SKM-1 treated with dmso at 0.1 percent for 144 hours (cell line): ENCODE data around the gene CRYBA2.

Source experiments
- DNase-seq: peaks from one replicate; lab custom pipeline; 2025; ENCODE audit not compliant: unreplicated experiment; lab: John Stamatoyannopoulos, UW

Gene CRYBA2

DNA sequence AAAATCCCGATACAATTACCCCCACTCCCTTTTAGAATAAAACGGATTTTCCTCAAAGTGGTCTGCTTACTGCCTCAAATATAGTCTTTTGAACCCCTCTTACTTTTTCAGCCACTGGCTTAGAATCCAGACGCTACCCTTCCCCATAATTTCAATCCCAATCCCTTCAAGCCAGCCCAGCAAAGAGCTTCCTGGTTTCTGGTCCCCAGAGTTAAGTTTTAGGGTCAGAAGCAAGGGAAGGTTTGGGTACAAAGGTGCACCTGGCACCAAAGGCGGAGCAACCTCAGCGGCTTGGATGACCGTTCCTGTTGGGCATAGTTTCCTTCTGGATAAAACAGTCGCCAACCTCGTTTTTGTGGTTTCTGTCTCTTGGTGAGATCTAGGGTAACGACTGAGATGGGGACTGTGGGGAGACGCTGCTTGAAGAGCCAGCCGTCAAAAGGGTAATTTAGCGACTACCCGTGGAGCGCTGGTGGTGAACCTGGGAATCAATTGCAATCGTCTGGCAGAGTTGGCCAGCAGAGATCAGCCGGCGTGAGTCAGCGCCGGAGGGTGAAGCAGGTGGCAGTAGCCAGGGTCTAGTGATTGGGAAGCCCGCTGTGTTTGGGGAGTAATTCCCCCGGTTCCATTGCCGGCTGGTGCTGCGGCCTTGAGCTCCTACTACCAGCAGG is 9.8 kb downstream of the CRYBA2 start:
- no peak for DNase-seq

DNA sequence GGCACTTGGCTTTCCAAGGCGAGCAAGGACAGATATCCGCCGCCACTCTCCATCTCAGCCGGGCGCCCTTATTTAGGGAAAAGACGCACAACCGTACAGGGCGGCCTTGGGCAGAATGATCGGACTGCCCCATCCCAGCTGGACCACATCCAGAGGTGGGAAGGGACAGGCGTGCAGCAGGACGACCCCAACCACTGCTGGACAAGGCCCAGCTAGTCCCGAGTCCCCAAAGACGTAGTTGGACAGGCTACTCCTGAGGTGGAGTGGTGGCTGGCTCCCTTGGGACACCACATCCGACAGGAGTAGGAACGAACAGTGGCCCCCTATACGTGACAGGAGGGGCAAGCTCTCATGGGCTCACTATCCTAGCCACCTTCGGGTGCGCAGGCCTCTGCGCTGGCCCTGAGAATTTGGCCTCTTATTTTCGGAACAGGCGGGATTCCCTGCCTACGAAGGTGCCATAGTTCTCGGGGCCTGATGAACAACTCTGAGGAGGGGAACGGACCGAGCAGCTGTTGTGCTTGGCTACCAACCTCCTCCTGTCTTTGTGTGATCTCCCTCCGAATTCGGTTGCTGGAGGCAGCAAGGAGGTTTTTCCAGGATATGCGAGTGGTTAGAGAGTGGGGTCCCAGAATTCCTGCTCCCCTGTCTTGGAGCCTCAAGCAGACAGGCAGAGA is 10.5 kb downstream of the CRYBA2 start:
- no peak for DNase-seq

DNA sequence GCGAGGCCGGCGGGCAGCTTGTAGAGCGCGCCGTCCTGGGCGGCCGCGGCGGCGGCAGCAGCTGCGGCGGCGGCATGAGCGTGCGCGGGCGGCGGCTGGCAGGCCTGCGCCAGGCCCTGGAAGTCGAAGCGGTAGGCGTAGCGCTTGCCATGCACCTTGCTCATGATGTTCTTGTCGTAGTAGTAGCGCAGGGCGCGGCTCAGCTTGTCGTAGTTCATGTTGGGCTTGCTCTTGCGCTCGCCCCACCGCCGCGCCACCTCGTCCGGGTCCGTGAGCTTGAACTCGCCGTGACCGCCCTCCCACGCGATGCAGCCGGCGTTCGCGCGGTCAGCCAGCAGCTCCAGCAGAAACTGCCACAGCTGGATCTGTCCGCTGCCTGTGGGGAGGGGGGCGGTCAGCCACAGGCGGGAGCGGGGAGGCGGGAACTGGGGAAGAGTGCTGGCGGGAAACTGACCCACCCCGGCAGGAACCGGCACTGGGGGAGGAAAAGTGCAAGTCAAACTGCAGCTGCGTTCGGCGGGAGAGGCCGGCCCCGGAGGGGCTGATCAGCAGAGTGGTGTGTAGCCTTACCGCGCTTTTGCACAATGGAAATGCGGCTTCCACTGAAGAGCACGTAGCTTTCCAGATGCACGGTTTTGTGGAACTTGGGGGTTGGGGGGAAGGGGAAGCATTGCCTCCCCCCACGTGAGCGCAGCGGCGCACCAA is 11.2 kb downstream of the CRYBA2 start:
- DNase-seq, result no peak

DNA sequence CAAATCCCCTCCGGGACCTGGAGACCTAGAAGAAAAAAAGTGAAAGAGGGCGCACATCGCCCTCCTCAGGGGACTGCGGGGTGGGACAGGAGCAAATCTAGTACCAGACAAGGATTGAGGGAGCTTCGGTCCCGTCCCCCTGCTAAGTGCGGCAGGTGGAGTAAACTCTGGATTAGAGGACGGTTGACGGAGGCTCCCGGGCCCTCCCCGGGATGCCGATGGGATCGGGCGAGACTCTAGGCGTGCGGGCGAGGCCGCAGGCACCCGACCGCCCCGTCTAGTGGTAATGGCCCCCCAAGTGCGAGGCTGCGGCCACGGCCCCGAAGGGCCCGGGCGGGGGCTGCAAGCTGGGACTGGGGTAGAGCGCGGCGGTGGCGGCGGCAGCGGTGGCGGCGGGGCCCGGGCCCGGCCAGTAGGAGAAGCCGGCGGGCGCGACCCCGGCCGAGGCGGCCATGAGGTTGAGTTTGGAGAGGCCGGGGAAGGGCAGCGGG is 11.8 kb downstream of the CRYBA2 start:
- DNase-seq, result no peak

DNA sequence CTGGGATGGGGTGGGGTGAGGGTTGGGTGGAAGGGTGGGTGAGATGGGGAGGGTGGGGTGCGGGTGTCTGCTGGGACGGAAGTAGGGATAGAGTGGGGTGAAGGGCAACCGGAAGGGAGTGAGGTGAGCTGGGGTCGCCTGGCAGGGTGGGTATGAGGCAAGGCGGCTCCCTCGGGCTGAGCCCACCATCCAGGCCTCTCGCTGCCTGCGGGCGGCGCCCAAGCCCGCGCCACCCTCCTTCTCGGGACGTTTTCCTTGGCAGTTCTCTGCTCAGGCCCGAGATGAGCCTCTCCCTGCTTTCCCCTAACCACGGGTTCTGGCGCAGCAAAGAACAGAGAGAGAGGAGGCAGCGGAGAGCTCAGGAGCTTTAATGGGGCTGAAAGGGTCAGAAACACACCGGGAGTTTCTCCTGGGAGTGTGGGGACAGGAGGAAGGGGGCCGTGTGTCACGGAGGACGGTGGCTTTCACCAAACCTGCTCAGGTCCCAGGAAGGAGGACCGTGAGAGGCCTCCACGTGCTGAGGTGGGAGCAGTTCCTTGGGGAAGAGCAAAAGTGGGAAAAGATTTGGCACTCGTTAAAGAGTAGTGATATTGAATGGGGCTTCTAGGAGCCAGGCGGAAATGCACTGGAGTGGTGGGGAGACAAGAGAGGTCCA is 12.4 kb downstream of the CRYBA2 start:
- DNase-seq, result no peak

DNA sequence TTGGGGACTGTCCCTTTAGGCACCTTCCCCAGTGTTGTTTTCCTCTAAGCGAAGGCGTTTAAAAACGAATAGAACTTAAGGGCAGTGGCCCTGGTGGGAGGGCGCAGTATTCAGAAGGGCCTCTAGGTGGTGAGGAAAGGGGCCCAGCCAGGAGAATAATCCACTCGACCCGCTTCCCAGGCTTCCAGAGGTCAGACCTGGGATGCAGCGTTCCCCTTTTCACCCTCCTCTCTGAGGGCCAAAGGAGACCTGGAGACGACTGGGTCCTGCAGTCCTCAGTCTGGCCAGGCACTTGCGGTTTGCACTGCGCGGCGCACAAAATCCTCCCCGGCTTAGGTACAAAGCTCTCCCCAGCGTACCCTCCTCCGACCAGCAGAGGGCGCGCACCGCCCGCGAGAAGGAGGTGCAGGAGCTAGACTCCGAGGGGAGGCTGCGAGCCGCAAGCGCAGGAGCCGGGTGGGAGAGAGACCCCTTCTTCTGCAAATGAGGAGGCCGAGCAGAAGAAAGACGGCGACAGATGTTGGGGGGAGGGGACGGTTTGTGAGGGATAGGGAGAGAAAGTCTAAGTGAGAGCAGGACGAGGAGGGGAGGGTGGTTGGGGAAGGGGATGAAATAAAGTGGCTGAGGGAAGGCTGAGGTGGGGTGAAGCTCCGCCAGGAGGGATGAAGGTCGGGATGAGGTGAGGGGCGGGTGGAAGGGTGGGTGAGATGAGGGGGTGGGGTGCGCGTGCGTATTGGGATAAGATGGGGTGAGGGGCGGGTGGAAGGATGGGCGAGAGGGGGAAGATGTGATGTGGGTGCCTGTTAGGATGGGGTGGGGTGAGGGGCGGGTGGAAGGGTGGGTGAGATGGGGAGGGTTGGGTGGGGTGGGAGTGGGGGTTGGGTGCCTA is 13.1 kb downstream of the CRYBA2 start:
- peak; percentile 58 for DNase-seq

DNA sequence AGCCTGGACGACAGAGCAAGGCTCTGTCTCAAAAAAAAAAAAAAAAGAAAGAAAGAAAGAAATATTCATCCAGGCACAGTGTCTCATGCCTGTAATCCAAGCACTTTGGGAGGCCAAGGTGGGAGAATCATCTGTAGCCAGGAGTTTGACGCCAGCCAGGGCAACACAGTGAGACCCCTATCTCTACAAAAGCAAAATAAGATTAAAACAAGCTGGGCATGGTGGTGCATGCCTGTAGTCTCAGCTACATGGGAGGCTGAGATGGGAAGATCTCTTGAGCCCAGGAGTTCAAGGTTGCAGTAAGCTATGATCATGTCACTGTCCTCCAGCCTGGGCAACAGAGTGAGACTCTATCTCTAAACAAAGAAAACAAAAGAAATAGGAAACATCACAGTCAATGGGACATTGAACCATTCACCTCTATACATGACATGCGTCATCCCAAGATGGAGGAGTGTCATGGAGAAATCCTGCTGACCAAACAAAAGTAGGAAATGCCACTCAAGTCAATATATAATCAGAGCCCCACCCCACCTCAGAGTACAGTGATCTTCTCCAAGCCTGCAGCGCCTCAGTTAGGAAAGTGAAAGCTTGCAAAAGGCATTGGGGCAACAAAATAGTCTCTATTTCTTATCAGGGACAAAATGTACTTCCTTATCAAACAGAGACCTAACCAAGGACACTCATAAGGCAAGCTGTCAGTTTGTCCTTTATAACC is 18.0 kb downstream of the CRYBA2 start:
- no peak for DNase-seq

DNA sequence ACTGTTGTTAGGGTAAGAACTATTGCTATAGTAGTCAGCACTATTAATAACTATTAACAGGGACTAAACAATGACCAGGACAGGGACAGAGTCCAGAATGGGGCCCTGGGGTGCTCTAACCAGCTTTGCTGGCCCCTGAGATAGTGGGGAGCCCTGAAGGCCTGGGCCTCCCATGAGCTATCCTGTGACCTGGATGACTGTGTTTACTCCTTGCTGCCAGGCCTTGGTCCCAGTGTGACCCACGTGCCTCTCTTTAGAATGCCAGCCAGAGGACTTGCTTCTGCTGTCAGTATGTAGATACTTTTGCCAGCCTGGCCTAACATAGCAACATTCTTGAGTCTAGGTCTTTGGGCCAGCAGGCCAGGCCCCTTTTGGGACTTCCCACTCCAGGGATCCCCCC is 22.3 kb downstream of the CRYBA2 start:
- DNase-seq, result no peak

DNA sequence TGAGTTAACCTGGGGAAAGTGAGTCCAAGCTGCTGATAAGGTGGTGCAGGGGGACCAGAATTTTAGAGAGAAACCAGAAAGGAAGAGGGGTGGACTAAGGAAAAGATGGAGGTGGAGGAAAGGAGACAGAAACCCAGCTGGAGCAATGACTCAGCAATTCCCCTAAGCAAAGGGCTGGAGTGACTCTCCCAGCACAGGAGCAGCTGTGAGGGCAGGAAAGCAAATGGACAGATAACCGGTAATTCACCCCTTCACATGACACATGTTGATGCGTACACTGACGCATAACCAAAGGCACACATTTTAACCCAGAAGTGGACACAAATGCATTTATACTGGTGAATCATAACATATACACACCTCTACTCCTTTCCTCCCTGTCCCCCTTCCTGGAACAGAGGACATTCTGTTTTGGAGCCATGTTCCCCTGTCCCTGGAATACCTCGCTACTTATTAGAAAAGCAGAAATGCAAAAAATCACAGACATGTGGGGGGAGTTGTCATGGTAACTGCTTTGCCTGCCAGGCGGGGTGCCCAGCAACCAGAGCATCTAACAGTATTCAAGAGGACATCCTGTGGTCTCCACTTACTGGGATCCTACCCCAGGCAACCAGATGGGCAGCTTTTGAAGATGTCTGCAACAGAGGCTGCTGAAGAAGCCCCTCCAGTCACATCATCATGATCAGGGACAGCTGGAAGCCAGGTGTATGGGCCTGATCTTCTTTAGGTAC is 29.0 kb downstream of the CRYBA2 start:
- no peak for DNase-seq

DNA sequence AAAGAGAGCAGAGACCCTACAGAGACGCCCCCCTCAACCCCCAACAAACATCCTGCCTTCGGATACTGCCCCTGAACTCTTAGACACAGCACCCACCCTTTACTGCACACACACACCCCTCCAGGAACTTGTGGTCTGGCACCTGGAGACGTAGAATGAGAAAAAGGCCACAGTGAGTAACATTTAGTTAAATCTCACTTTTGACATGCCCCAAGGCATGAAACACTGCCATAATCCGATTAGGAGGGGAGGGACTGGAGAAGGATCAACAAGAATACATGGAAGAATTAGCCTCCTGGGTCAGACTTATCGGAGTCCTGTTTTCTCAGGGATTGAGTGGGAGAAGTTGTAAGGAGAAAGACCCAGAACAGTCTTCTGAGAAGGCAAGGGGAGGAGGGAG is 29.6 kb downstream of the CRYBA2 start:
- DNase-seq, result no peak

DNA sequence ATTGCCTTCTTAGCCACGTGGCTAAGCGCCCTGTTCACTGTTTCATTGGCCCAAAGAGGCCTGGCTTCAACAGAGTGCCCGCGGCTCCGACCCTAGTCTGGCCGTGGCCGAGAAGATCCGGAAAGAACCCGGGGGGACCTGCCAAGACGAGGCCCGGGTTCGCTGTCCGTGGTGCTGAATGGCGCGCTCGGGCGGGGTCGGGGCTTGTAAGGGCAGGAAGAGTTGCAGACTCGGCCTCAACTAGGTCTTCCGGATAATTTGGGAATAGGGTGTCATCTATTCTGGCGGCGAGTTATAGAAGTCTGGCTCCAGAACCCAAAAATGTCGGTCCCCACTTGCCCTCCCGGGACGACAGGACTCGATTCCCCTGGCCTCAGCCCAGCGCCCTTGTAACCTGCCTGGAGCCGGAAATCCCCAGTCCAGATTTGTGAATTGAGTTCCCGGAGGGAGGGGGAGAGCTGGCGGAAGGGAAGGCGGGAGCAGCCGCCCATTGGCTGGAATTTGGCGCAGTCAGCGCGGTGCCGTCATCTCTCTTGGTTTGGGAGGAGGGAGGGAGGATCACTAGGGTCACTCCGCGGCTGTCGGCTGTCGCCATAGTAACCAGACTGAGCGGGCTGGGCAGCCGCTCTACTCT is 30.2 kb downstream of the CRYBA2 start:
- DNase-seq, result no peak

DNA sequence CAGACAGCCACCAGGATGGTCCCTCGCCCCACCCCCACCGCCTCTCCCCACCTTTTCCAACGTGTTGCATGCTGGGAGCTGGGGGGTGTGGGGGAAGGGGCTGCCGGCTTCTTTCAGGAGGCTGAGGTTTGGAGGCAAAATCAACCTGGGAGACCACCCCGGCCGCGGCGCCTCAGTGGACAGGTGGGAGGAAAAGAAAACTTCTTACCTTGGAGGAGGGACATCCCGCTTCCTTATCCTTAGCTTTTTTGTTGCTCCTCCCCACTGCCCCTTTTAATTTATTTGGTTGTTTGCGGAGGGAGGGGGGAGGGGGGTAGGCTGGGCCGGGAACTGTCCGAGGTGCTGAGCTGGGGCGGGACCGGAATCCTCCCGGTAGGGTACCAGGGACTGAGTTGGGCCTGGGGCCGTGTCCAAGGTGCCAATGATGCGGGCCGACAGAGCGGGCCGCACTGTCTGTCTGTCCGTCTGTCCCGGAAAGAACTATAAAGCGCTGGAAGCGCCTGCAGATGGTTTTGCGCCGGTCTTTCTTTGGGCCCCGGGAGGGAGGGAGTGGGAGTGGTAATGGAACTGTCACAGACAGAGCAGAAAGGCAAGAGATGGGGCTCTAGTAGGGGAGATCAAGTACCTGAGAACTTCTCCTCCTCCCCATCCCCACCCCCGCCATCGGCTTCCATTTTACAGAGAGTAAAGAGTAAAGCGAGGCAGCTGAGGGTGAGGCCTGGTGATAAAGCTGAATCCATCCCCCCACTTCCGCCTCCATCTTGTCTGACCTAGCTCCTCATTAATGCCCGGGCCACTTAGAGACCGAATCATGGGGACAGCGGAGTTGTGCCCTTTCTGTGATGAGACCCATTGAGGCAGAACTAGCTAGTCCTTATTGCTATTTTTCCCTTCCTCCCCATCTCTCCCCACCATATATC is 31.3 kb downstream of the CRYBA2 start:
- no peak for DNase-seq

DNA sequence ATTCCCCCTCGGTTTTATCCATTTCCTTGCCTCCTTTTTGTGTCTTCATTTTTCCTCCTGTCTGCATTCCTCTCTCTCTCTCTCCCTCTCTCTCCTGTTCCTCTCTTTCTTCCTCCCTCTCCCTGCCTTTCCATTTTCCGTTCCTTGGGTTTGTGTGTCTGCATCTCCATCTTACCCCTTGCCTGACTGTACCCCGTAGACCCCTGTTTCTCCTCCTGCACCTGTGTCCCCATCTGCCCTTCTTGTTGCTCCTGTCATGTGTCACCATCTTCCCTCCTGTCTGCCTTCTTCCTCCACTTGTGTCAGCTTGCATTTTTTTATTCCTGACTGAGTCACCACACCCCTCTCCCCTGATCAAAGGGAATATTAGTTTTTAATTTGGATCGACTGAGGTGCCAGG is 32.0 kb downstream of the CRYBA2 start:
- no peak for DNase-seq

DNA sequence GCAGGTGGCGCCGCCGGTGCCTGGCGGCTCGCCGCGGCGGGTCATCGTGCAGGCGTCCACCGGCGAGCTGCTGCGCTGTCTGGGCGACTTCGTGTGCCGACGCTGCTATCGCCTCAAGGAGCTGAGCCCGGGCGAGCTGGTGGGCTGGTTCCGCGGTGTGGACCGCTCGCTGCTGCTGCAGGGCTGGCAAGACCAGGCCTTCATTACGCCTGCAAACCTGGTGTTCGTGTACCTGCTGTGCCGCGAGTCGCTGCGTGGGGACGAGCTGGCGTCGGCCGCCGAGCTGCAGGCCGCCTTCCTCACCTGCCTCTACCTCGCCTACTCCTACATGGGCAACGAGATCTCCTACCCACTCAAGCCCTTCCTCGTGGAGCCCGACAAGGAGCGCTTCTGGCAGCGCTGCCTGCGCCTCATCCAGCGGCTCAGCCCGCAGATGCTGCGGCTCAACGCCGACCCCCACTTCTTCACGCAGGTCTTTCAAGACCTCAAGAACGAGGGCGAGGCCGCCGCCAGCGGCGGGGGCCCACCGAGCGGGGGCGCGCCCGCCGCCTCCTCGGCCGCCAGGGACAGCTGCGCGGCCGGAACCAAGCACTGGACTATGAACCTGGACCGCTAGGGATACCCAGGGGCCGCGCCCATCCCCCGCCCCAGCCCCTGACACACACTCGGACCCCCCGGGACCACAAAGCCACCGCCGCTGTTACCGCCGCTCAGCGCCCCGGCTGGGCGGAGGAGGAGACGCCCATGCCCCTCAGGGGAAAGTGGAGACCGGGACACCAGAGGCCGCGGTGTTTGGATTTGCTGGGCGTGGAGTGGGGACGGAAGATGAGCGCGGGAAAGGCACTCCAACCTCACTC is 32.7 kb downstream of the CRYBA2 start:
- DNase-seq, result no peak

DNA sequence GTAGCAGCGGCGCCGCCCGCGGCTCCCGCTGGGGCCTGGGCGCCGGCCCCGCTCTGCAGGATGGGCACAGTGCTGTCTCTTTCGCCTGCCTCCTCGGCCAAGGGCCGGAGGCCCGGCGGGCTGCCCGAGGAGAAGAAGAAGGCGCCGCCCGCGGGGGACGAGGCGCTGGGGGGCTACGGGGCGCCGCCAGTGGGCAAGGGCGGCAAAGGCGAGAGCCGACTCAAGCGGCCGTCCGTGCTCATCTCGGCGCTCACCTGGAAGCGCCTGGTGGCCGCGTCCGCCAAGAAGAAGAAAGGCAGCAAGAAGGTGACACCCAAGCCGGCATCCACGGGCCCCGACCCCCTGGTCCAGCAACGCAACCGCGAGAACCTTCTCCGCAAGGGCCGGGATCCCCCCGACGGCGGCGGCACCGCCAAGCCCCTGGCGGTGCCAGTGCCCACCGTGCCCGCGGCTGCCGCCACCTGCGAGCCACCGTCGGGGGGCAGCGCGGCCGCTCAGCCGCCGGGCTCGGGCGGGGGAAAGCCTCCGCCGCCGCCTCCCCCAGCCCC is 33.4 kb downstream of the CRYBA2 start:
- no peak for DNase-seq

DNA sequence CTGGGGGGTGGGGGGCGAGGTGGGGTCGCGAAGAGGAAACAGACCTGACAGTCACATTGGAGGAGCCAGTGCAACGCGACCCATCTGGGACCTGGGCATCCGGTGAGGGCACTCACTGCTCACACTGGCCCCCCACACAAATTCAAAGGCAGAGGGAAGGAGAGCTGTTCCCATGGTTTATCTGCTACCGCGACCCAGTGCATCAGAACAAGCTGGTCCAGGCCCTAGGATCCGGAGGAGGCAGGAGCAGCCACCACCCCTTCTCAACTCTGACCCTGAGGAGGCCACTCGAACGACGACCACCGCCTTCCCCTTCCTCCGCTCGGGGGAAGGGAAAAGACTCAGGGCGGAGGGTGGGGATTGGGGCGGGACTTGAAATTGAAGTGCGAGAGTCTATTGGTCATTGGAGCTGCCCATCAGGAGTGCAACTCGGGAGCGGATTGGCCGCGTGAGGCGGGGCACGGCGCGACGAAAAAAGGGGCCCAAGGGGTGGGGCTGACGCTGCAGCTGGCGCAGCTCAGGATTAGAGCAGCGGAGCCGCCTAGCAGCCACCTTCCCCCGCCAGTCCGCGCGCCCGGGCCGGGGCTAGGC is 34.0 kb downstream of the CRYBA2 start, which contains the start of gene CDK5R2:
Gene CDK5R2 (plus strand): TSS at position 526 of the 591 bp plus-strand sequence. CDS start 155 bp downstream, outside the sequence.
- no peak for DNase-seq
